Thyroid gland (tissue), 4 donors: Measurements from ENCODE around the gene GNG7.

Source experiments
- CTCF ChIP-seq, 6 experiments: fragments of 200-600 bp in 3 of 6; fragments of 450-650 bp in 3 of 6; sonication (generic) in 3 of 6; IDR thresholded peaks; one replicate each; pipeline ENCODE4 v1.5.1; 2016 to 2019; ENCODE audit warnings: antibody characterized with exemption in 6 of 6, mild to moderate bottlenecking in 2 of 6, inconsistent platforms in 1 of 6, moderate library complexity in 1 of 6
- POLR2A ChIP-seq, 2 donors: fragments of 450-650 bp; IDR thresholded peaks; one replicate each; pipeline ENCODE4 v1.6.1; 2017; ENCODE audit warnings: antibody characterized with exemption in 2 of 2, mild to moderate bottlenecking in 2 of 2, moderate library complexity in 1 of 2

- no peak for TF ChIP-seq CTCF (IDR thresholded peaks at IDR 0.05)
- TF ChIP-seq POLR2A (IDR thresholded peaks at IDR 0.05): no peak
These were observed 144.0 kb downstream of the GNG7 start for GRCh38 chr19:2558543-2558942.
